Measurements from ENCODE around the gene TXNL4B.

Gene TXNL4B

GRCh38 chr16:72093448-72094265 lies at the start of gene TXNL4B, which contains the start of gene DHX38:
TXNL4B (minus strand) TSS chr16:72093620; CDS start chr16:72090749, 2,871 bp downstream.
DHX38 (plus strand) TSS chr16:72093847; CDS start chr16:72096158, 2,311 bp downstream.
- DNase-seq, result peak; percentile 99

DNA sequence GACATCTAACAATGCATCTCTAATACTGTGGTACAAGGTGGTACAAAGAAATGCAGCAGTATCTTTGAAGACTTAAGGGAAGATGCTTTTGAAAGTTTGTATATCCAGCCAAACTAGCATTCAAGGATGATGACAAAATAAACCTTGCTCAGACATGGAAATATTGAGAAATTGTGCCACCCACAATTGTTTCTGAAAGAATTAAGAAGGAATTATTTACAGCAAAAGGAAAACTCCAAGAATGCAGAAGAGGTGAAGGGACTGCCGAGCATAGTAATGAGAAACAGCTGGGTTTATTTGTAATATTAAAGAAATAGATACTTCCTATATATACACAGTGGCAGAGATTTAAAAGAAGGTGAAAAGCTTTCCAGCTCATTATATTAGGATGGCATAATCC lies 49.1 kb upstream of the TXNL4B start:
- peak; percentile 12 for DNase-seq

DNA sequence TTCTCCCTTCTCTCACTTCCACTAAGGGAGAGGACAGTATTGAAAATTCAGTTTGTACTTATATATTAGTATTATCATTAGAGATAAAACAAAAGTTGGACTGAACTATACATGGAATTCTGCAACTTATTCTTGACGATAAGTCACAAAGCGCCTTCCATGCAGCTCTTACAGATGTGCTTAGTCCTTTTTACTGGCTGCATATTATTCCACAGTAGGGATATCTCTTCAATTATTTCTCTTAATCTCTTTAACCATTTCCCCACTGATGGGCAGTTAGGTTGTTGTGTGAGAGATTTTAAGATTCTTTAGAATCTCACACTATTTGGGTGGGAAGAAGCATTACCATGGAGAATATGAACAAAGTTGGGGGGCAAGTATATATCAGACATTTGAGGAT lies 46.5 kb upstream of the TXNL4B start:
- no peak for DNase-seq

GRCh38 chr16:72138064-72138572 lies 44.7 kb upstream of the TXNL4B start:
- DNase-seq, result no peak

DNA sequence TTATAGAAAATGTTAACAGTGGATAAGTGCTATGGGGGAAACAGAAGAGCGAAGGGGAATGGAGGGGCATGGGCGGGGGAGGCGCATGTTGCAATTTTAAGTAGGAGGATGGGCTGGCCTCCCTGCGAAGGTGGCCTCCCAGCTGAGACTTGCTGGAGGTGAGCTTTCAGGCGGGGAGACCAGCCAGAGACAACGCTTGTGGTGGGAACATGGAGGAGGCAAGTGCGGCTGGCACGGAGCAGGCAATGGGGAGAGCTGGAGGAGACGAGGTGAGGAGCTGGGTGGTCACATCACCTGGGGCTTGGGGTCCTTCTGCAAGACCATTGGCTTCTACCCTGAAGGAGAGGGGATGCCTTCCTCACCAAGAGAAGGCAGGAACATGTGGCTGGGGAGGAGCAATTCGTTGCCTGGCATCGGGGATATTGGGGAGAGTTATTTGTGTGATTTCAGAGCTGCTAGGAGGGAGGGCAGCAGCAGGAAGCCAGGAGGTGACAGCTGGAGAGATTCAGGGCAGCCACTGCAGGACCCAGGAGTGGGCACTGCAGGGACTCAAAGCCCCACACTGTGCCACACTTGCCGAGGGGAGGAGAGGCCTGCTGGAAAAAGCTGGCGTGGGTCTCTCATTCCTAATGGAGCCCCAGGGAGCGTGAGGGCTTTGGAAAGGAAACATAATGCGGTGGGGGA lies 44.1 kb upstream of the TXNL4B start:
- DNase-seq, result no peak

DNA sequence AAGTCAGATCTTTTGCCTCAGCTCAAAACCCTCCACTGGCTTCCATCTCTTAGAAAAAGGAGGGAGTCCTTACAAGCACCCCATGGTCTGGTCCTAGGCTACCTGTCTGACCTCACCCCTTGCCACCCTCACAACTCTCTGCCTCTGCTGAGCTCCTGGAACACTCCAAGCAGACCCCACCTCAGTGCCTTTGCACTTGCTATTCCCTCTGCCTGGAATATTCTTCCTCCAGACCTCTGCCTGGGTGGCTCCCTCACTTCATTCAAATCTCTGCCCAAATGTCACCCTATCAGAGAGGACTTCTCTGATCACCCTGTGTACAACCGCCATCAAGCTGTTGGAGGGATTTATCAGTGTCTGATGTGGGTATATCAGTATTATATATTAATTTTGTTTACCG lies 41.1 kb upstream of the TXNL4B start:
- DNase-seq, result no peak

GRCh38 chr16:72132726-72133125 lies 39.3 kb upstream of the TXNL4B start:
- no peak for DNase-seq

GRCh38 chr16:72131036-72131435 lies 37.6 kb upstream of the TXNL4B start:
- DNase-seq, result peak; percentile 4

- DNase-seq, result no peak
Observed at GRCh38 chr16:72129976-72130656, 36.7 kb upstream of the TXNL4B start.

- DNase-seq, result no peak
Observed at GRCh38 chr16:72128701-72129100, 35.3 kb upstream of the TXNL4B start.

DNA sequence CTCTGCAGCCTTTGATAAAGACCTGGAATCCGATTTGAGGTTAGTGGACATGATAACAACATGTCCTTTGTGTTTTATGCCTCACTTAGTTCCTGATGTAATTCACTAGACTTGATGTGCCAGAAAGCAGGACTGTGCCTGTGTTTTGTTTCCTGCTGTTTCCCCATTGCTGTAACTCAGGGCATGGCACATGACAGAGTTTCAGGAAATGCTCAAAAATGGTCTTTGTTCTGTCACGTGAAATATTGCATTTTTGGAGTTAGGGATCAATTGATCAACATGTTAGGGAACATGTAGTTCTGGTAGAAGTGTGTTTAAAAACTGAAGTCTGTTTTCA lies 33.0 kb upstream of the TXNL4B start:
- no peak for DNase-seq

DNA sequence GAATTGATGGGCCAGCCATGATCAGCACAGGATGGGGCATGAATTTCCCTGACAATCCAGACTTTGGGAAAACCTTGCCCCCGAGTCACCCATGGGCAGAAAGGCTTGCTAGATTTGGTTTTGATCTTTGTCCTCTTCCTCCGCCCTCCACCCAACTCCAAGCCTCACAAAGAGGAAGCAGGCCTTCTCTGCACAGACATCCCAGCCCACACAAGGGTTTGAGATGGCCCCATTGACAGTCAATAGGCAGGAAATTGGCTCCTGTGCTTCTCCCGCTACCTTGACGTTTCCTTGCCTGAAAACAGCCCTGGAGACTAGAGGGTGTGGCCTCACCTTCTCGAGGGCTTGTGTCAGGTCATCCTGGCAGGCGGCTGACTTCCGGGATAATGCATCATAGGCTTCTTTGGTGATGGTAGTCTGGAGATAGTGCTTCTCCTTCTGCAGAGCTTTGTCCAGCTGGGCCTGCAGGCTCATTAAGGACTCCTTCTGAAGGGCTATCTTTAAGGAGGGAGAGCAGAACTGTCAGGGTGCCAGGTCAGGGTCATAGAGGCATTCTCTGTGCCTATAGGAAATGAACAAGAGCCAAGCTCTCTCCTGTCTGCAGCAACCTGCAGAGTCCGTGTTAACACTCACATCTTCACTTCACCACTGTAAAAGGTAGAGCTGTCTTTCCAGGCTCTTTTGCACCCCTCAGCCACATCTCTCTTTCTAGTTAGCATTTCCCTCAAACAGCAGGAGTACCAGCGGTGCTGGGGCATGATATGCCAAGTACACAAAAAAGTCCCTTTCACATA lies 32.4 kb upstream of the TXNL4B start:
- no peak for DNase-seq

DNA sequence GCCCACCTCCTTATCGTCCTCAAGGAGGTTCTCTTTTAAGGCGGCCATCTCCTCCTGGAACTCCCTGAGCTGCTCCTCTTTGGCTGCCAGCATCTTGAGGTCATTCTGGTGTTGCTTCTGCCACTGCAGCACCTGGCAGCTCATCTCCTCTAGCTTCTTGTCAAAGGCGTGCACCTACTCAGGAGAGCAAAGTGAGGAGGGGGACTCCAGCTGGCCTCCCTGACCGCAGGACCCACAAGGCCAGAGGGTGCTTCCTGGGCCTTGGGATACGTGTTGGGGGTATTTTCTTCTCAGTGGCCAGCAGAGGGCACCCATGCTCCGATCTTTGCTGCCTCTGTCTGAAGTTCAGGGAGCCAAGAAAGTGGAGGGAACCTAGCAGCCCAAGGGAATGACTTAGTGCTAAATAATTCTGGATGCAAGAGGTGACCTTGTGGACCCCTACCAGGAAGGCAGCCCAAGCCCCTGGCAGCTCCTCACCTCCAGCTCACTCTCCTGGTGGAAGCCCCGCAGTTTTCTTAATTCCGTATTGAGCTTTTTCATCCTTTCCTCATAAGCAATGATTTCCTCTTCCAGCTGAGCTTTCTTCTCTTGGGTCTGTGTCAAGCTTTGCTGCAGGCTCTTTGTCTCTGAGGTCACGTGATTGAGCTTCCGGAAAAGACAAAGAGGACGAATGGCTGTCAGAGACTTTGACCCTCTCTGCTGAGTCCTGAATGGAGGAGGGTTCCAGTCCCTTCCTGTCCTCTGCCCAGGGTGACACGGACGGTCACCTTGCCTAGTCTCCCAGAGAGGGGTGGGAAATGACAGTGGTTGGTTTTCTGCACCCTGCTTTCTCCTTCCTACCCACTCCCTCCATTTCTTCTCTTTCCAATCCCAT lies 31.6 kb upstream of the TXNL4B start:
- peak; percentile 75 for DNase-seq

DNA sequence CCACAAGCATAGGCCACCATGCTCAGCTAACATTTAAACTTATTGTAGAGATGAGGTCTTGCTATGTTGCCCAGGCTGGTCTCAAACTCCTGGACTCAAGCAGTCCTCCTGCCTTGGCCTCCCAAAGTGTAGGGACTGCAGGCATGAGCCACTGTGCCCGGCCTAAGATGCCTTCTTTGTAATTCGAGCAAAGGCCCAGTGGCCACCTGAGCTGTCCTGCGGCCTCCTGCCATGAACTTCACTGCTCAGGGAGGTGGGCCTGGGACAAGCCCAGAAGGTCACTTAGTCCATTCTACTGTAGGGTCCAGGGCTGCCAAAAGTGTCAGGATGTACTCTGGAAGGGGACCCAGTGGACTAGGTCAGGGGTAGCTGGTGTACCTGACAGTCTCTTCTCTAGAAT lies 30.7 kb upstream of the TXNL4B start:
- DNase-seq, result no peak

- no peak for DNase-seq
Observed at GRCh38 chr16:72123426-72123825, 30.0 kb upstream of the TXNL4B start.

DNA sequence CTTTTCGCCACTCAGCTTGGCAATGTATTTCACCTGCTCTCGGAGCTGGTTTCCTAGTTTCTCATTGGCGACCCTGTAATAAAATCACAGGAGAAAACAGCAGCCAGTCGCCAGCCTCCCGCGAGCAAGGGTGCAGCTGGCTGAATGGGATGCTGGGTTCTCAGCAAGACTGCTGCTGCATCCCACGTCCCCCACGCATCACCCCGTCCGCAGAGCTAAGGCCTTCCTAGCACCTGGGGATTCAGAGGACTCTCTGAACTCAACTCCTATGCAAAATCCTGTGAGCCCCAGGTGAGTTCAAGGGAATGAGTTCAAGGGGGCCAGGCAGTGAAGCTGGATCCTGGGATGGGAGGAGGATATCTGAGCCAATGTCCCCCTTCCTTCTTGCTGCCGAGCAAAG lies 29.5 kb upstream of the TXNL4B start:
- no peak for DNase-seq

DNA sequence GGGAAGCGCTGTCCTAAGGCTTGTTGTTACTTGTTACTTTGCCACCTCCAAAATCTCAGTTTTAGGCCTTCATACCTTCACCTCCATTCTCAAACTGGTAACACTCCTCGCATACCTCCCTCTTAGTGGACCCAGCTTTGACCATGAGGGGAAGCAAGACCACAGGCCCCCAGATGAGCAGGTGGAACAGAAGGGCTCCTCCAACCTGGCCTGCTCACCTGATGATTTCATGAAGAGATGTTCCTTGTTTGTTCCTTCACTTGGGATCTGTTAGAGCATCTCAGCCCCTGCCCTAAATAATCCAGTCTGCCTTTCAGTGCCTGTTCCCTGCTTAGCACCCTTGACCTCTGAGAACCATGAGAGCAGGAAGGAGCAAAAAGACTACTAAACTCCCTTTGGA lies 28.9 kb upstream of the TXNL4B start:
- DNase-seq, result no peak

DNA sequence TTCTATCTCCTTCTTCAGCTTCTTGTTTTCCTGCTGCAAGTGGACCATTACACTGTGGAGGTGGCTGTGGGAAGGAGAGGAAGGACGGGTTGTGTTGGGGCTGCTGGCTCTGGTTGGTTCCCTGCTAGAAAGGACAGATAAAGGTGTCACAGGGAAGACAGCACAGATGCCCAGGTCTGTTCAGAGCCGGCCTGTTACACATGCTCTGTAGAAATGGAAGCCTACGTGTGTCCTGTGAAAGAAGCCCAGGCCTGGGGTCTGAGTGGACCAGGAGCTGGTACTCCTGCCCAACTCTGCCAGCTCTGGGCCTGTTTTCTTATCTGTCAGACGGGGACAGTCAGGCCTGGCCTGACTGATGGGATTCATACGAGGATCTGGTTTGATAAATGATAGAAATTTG lies 26.6 kb upstream of the TXNL4B start:
- no peak for DNase-seq

GRCh38 chr16:72113616-72113945 lies 20.2 kb upstream of the TXNL4B start:
- no peak for DNase-seq

- DNase-seq, result no peak
Observed at GRCh38 chr16:72112906-72113615, 19.6 kb upstream of the TXNL4B start.

- DNase-seq, result no peak
Observed at GRCh38 chr16:72112452-72112792, 19.0 kb upstream of the TXNL4B start.
